Astrocyte (in vitro differentiated cells and primary cell): ENCODE data around the gene LRRC4C. TPM values are rescaled to one million over a fixed set of nuclear protein-coding genes. Genes with fewer than 3 reads are reported as not detected.

Source experiments
- DNase-seq: peaks from one replicate; pipeline ENCODE4 v3.0.0-alpha.2; 2010; ENCODE audit warnings: low read depth
- FAIRE-seq: peaks from 2 replicates; lab custom pipeline; 2011; peaks lifted over from hg19 to GRCh38; lab: Jason Lieb, UNC
- H2AFZ ChIP-seq: 2 replicates; pipeline ENCODE4 v1.6.0; 2012; ENCODE audit warnings: low read depth, low read length, inconsistent platforms
- H3K27ac ChIP-seq: 2 replicates; pipeline ENCODE4 v1.5.1; 2011; ENCODE audit warnings: low read depth, low read length, inconsistent platforms
- H3K27me3 ChIP-seq: 2 replicates; pipeline ENCODE4 v1.6.0; 2011; ENCODE audit warnings: low read length, inconsistent platforms; ENCODE audit not compliant: insufficient read depth
- H3K36me3 ChIP-seq: 2 replicates; pipeline ENCODE4 v1.5.1; 2011; ENCODE audit warnings: low read length, inconsistent platforms; ENCODE audit not compliant: insufficient read depth
- H3K4me1 ChIP-seq: 2 replicates; pipeline ENCODE4 v1.5.1; 2011; ENCODE audit warnings: low read length, inconsistent platforms; ENCODE audit not compliant: insufficient read depth
- H3K4me2 ChIP-seq: 2 replicates; pipeline ENCODE4 v1.6.0; 2012; ENCODE audit warnings: low read length, inconsistent platforms
- H3K4me3 ChIP-seq: 2 replicates; pipeline ENCODE4 v1.5.1; 2011; ENCODE audit warnings: low read depth, mild to moderate bottlenecking, low read length, inconsistent platforms; ENCODE audit not compliant: insufficient read depth
- H3K79me2 ChIP-seq: 2 replicates; pipeline ENCODE4 v1.6.0; 2012; ENCODE audit warnings: mild to moderate bottlenecking, low read length, inconsistent platforms; ENCODE audit not compliant: insufficient read depth
- H3K9ac ChIP-seq: 2 replicates; pipeline ENCODE4 v1.6.0; 2012; ENCODE audit warnings: mild to moderate bottlenecking, low read length, inconsistent platforms
- H3K9me3 ChIP-seq: 2 replicates; pipeline ENCODE4 v1.5.1; 2012; ENCODE audit warnings: low read depth, mild to moderate bottlenecking, low read length, inconsistent platforms; ENCODE audit not compliant: insufficient read depth
- H4K20me1 ChIP-seq: 2 replicates; pipeline ENCODE4 v1.6.0; 2012; ENCODE audit warnings: low read length, inconsistent platforms; ENCODE audit not compliant: insufficient read depth
- H3K27ac Mint-ChIP-seq: one replicate; pipeline ENCODE4 v1.8.0; 2021; ENCODE audit warnings: mild to moderate bottlenecking, mixed read lengths; ENCODE audit not compliant: unreplicated experiment
- H3K27me3 Mint-ChIP-seq: one replicate; pipeline ENCODE4 v1.8.0; 2021; ENCODE audit warnings: low read depth, mixed read lengths; ENCODE audit not compliant: unreplicated experiment
- H3K36me3 Mint-ChIP-seq: one replicate; pipeline ENCODE4 v1.8.0; 2021; ENCODE audit warnings: low read depth, mixed read lengths; ENCODE audit not compliant: unreplicated experiment
- H3K4me1 Mint-ChIP-seq: one replicate; pipeline ENCODE4 v1.8.0; 2021; ENCODE audit warnings: low read depth, mixed read lengths; ENCODE audit not compliant: unreplicated experiment
- H3K4me3 Mint-ChIP-seq: one replicate; pipeline ENCODE4 v1.8.0; 2021; ENCODE audit warnings: mild to moderate bottlenecking, moderate library complexity, mixed read lengths; ENCODE audit not compliant: unreplicated experiment
- H3K9me3 Mint-ChIP-seq: one replicate; pipeline ENCODE4 v1.8.0; 2021; ENCODE audit warnings: mild to moderate bottlenecking, mixed read lengths; ENCODE audit not compliant: unreplicated experiment
- EZH2 ChIP-seq: IDR thresholded peaks from 2 replicates; pipeline ENCODE4 v1.6.1; 2012; ENCODE audit warnings: mild to moderate bottlenecking, low read length, inconsistent platforms; ENCODE audit not compliant: insufficient read depth
- total RNA-seq: library from RNA; stranded (reverse); gene quantifications from 2 replicates; pipeline ENCODE4 v1.2.1, GENCODE V29; 2021
- TF ChIP-seq, protein P1 (sequence below): IDR thresholded peaks from 2 replicates; pipeline ENCODE4 v1.5.1; 2011; ENCODE audit warnings: low read depth, mild to moderate bottlenecking, inconsistent platforms, low read length, moderate library complexity; ENCODE audit not compliant: insufficient read depth

Gene LRRC4C
- total RNA-seq, 1 donor from 2014 or later = 9.0 TPM

DNA sequence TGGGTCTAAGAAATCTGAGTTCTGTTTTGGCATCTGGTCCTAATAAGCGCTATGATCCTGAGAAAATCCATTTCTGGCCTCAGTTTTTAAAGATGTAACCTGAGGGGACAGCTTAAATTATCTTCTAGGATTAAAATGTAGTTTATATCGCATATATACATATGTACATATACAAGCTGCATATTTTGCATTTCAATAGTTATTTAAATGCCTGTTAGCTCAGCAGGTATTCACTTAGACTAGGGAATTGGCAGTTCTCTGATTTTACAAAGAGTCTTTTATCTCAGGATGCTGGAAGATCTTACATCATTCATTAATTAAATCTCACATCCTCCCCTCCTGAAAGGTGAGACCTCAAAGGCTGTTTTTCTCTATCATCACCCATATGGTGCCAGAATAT, 1232.8 kb downstream of the LRRC4C start:
- Mint-ChIP-seq H3K9me3 (no peaks in the 10 kb centered on the region), H3K27me3 (no peaks in the 10 kb centered on the region), H3K4me1 (peaks cover 9% of the 10 kb centered on the region), H3K4me3 (no peak overlapping the region), H3K36me3 (peaks cover 2% of the 10 kb centered on the region), H3K27ac (no peak overlapping the region)
- no peak overlapping the region for H3K4me3 ChIP-seq
- H3K4me1 ChIP-seq = no peaks in the 10 kb centered on the region
- H3K27me3 ChIP-seq = no peaks in the 10 kb centered on the region
- TF ChIP-seq EZH2 = no peak
- TF ChIP-seq, protein P1, sequence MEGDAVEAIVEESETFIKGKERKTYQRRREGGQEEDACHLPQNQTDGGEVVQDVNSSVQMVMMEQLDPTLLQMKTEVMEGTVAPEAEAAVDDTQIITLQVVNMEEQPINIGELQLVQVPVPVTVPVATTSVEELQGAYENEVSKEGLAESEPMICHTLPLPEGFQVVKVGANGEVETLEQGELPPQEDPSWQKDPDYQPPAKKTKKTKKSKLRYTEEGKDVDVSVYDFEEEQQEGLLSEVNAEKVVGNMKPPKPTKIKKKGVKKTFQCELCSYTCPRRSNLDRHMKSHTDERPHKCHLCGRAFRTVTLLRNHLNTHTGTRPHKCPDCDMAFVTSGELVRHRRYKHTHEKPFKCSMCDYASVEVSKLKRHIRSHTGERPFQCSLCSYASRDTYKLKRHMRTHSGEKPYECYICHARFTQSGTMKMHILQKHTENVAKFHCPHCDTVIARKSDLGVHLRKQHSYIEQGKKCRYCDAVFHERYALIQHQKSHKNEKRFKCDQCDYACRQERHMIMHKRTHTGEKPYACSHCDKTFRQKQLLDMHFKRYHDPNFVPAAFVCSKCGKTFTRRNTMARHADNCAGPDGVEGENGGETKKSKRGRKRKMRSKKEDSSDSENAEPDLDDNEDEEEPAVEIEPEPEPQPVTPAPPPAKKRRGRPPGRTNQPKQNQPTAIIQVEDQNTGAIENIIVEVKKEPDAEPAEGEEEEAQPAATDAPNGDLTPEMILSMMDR = no peak
- DNase-seq (no peak), FAIRE-seq (no peak)
- H3K79me2 ChIP-seq = no peaks in the 10 kb centered on the region
- H4K20me1 ChIP-seq = no peaks in the 10 kb centered on the region
- no peak overlapping the region for H3K4me2 ChIP-seq
- H3K9me3 ChIP-seq = no peaks in the 10 kb centered on the region
- H3K27ac ChIP-seq = no peak overlapping the region
- no peak overlapping the region for H2AFZ ChIP-seq
- H3K9ac ChIP-seq = no peak overlapping the region
- H3K36me3 ChIP-seq = no peaks in the 10 kb centered on the region

DNA sequence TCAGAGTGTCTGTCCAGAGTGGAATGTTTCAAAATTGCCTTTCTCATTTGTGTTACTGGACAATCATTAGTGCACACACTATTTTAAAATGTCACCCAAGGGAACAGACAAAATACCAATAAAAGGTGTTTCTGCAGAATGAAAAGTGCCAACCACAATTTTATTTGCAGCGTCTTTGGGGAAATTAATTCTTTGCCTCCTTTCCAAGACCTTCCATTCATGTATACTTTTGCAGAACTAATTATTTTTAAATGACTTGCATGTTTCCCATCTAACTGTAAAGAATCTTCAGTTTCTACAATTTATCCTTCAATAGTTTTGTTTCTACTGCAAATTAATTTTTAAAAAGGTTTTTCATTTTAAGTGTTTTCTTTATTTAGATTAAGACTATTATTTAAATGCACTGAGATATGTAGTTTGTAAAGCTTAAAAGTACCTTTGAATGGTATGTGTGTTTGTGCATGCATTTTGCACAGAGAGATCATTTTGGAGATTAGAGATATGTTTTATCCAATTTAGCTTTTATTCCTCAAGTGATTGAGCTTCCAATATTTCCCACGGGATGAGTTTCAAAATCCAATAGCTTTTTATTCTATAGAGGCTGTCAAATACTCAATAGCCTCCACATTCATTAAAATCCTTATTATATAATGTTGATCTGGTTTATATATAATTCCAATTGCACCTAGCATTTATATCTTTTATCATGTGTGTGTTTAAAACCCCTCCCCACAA, 1235.7 kb downstream of the LRRC4C start:
- Mint-ChIP-seq H3K9me3 (no peaks in the 10 kb centered on the region), H3K36me3 (no peaks in the 10 kb centered on the region), H3K4me1 (peaks cover 9% of the 10 kb centered on the region), H3K27me3 (no peaks in the 10 kb centered on the region), H3K4me3 (no peak overlapping the region), H3K27ac (no peak overlapping the region)
- no peaks in the 10 kb centered on the region for H3K36me3 ChIP-seq
- no peak overlapping the region for H3K9ac ChIP-seq
- TF ChIP-seq, protein P1 = no peak
- no peak for TF ChIP-seq EZH2
- no peaks in the 10 kb centered on the region for H3K27me3 ChIP-seq
- H3K9me3 ChIP-seq = no peaks in the 10 kb centered on the region
- H3K4me1 ChIP-seq = no peaks in the 10 kb centered on the region
- H3K27ac ChIP-seq = no peak overlapping the region
- no peak overlapping the region for H3K4me3 ChIP-seq
- FAIRE-seq = no peak
- no peak overlapping the region for H3K4me2 ChIP-seq
- H4K20me1 ChIP-seq = no peaks in the 10 kb centered on the region
- H3K79me2 ChIP-seq = no peaks in the 10 kb centered on the region
- no peak overlapping the region for H2AFZ ChIP-seq
- no peak for DNase-seq

DNA sequence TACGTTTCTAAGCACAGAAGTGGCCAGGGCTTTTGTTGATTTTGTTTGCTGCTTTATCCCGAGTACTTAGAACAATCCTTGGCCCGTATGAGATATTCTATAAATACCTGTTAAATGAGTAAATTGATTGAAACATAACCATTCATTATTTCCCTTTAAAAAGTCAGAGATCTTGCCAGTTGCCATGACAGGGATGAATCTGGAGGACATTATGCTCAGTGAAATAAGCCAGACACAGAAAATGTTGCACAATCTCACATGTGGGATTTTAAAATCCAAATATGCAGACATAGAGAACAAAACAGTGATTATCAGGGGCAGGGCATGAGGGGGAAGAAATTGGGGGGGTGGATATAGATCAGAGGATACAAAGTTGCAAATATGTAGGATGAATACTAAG, 1240.1 kb downstream of the LRRC4C start:
- Histone ChIP-seq H3K9me3 (no peaks in the 10 kb centered on the region), H3K79me2 (no peaks in the 10 kb centered on the region), H3K4me2 (no peak overlapping the region), H2AFZ (no peak overlapping the region), H4K20me1 (no peaks in the 10 kb centered on the region), H3K9ac (no peak overlapping the region), H3K36me3 (no peaks in the 10 kb centered on the region), H3K4me1 (no peaks in the 10 kb centered on the region), H3K27ac (no peak overlapping the region), H3K27me3 (no peaks in the 10 kb centered on the region), H3K4me3 (no peak overlapping the region)
- no peaks in the 10 kb centered on the region for H3K9me3 Mint-ChIP-seq
- TF ChIP-seq, protein P1 = no peak
- TF ChIP-seq EZH2 = no peak
- no peak overlapping the region for H3K4me3 Mint-ChIP-seq
- no peak for DNase-seq
- FAIRE-seq = no peak
- H3K27me3 Mint-ChIP-seq = no peaks in the 10 kb centered on the region
- H3K27ac Mint-ChIP-seq = no peak overlapping the region
- H3K36me3 Mint-ChIP-seq = no peaks in the 10 kb centered on the region
- H3K4me1 Mint-ChIP-seq = peaks cover 6% of the 10 kb centered on the region
